ENCODE data around the gene CNN2.

The CNN2 gene

GRCh38 chr19:1053176-1054101, 27.0 kb downstream of the CNN2 start:
- no peak for DNase-seq

- no peak for DNase-seq
Observed at GRCh38 chr19:1054102-1055027, 28.0 kb downstream of the CNN2 start.

GRCh38 chr19:1055028-1055425, 28.6 kb downstream of the CNN2 start:
- DNase-seq, result no peak

- no peak for DNase-seq
Observed at GRCh38 chr19:1055886-1056620, 29.6 kb downstream of the CNN2 start.

GRCh38 chr19:1057176-1057855, 30.9 kb downstream of the CNN2 start:
- peak; percentile 75 for DNase-seq

- no peak for DNase-seq
Observed at GRCh38 chr19:1058112-1058511, 31.7 kb downstream of the CNN2 start.

- DNase-seq, result no peak
Observed at GRCh38 chr19:1060689-1061088, 34.3 kb downstream of the CNN2 start.

- no peak for DNase-seq
Observed at GRCh38 chr19:1061987-1062386, 35.6 kb downstream of the CNN2 start.

GRCh38 chr19:1062387-1063029, 36.1 kb downstream of the CNN2 start:
- DNase-seq, result no peak

GRCh38 chr19:1063030-1063908, 36.9 kb downstream of the CNN2 start:
- peak; percentile 78 for DNase-seq

- DNase-seq, result no peak
Observed at GRCh38 chr19:1063909-1064660, 37.7 kb downstream of the CNN2 start.

- DNase-seq, result peak; percentile 75
Observed at GRCh38 chr19:1064661-1065605, 38.5 kb downstream of the CNN2 start.

- no peak for DNase-seq
Observed at GRCh38 chr19:1065606-1066109, 39.2 kb downstream of the CNN2 start.

GRCh38 chr19:1066251-1066747, 39.9 kb downstream of the CNN2 start:
- DNase-seq, result no peak

GRCh38 chr19:1066748-1067340, 40.4 kb downstream of the CNN2 start, which contains the start of gene ARHGAP45:
Gene ARHGAP45, plus strand, starts transcription at chr19:1067167. Its CDS starts 239 bp downstream, at chr19:1067406.
- DNase-seq, result peak; percentile 90

GRCh38 chr19:1067341-1067957, 41.0 kb downstream of the CNN2 start:
- peak; percentile 83 for DNase-seq
